Activated gamma-delta T cell (primary cell): ENCODE measurements around the gene PTAR1.

ENCODE experiments used
- DNase-seq: peaks from one replicate; lab custom pipeline; 2025; lab: John Stamatoyannopoulos, UW

The PTAR1 gene

DNA sequence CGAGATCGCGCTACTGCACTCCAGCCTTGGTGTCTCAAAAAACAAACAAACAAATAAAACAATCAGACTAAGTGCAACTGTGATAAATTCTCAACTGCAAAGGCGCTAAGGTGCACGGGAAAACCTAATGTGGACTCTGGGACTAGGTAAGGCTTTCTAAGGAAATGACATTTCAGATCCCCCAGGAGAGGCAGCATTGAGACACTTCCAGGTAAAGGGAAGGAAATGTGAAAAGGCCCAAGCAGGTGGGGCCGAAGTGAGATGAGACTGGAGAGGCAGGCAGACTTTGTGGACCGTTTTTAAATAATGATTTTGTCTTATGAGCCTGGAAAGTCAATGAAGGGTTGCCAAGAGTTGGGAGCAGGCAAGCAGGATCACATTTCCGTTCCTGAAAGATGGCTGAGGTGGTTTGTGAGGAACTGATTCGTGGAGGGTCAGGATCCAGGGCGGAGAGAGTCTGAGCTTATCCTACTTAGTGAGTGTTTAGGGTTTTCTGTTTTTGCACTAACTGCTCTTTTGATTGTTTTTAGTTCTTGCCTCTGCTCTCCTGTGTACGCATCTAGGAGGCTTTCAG lies 85.6 kb downstream of the PTAR1 start:
- DNase-seq: no peak

- no peak for DNase-seq
Observed at GRCh38 chr9:69673311-69673640, 86.5 kb downstream of the PTAR1 start.

GRCh38 chr9:69672596-69673310 lies 87.1 kb downstream of the PTAR1 start:
- peak; percentile 29 for DNase-seq

- DNase-seq: peak; percentile 18
Observed at GRCh38 chr9:69671879-69672595, 87.8 kb downstream of the PTAR1 start, which contains the start of gene APBA1. Gene APBA1 (minus strand): TSS chr9:69672371.

DNA sequence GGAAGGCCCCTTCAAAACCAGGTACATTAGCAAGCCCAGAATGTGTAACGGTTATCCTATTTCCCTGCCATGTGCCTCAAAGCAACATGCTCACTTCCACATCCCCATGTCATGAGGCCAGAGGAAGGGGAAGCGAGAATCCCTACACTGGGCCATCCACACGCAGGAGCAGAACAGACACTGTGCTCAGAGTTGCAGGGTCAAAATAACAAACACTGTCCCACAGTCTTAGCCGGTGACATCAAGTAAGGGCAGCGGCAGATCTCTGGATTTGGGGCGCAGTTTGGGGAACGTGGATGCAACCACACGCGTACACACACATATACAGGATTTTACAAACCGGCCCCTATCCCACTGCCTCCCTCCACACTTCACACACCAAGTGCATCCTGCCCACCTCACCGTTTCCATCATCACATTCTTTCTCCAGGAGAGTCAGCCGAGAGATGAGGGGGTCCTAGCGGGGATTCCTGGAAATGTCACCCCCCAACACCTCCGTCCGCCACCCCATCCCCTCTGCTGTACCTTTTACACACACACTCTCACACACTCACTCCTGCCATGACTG lies 88.4 kb downstream of the PTAR1 start:
- no peak for DNase-seq

DNA sequence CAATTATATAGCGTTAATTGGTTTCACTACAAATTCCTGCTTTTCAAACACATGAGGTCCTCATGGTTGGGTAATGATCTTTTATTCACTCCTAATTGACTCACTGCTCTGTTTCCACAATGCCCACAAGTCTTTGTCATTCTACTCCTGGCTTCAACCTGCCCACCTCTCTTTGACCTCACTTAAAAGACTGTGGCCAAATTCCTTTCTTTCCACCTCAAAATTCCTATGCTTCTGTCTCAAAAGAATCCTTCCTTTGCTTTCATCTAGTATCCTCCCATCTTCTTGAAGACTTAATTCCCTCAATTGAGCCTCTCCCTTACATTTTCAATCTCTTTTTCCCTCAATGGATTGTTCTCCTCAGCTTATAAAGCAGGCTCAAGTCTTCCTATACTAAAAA lies 92.5 kb downstream of the PTAR1 start:
- DNase-seq: no peak

DNA sequence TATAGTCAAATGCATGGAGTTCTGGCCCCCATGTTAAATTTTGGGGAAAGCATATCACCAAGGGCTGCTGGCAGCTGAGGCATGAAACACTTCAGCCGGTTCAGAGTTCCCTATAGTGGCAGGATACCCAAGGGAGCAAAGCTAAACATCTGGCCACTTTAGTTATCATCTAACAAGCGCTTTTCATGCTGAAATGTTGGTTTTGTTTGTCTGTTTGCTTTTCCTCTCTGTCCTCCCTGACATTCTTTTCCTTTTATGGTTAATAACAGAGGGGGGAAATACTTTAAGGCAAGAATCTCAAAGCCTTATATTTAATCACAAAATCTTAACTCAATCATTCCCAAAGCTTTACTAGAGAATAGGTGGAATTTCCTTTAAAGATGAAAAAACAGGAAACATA lies 99.5 kb downstream of the PTAR1 start:
- DNase-seq: no peak
